Measurements from ENCODE around the gene KREMEN2. TPM values are rescaled to one million over a fixed set of nuclear protein-coding genes. Genes with fewer than 3 reads are reported as not detected.

Gene KREMEN2
- total RNA-seq, 1 experiment from 2014 or later = 7.5 TPM

GRCh38 chr16:2981177-2981898 lies 17.3 kb downstream of the KREMEN2 start:
- peak; percentile 10 for ATAC-seq
- TF ChIP-seq ELF4 (CRISPR knock-in tag; IDR thresholded peaks at IDR 0.05; ENCODE audit: low read depth) (no peak), E2F5 (CRISPR knock-in tag; IDR thresholded peaks at IDR 0.05) (no peak), ZNF219 (CRISPR knock-in tag; IDR thresholded peaks at IDR 0.05; ENCODE audit: borderline replicate concordance) (no peak), SP1 (CRISPR knock-in tag; conservative IDR thresholded peaks at IDR 0.05) (no peak), EMX1 (CRISPR knock-in tag; IDR thresholded peaks at IDR 0.05) (no peak), TEAD1 (CRISPR knock-in tag; IDR thresholded peaks at IDR 0.05) (no peak)
- Mint-ChIP-seq H3K4me3 (peak overlapping the region; percentile 79), H3K36me3 (no peaks in the 10 kb centered on the region), H3K9me3 (no peaks in the 10 kb centered on the region), H3K4me1 (peaks cover 24% of the 10 kb centered on the region), H3K27ac (peak overlapping the region; percentile 91), H3K27me3 (ENCODE audit: low read depth) (peaks cover 6% of the 10 kb centered on the region; the same call in 1 of the 2 replicates)
- ChIA-PET CTCF (interaction anchor here (0.5 to 3.9 kb wide), 17 partner anchors 9 to 618 kb away, joined by 3 to 46 read pairs (median 4); partner anchors contain the start of genes KREMEN2 and TNFRSF12A), POLR2A (interaction anchor here (0.7 to 2.8 kb wide), 8 partner anchors 9 to 46 kb away, joined by 3 to 11 read pairs (median 5); partner anchors contain the start of gene PAQR4)
- DNase-seq (ENCODE audit: low spot score) = no peak

GRCh38 chr16:2981899-2982250 lies 17.8 kb downstream of the KREMEN2 start:
- POLR2A ChIA-PET = interaction anchor here (1.1 to 2.8 kb wide), 6 partner anchors 9 to 45 kb away, joined by 3 to 11 read pairs (median 8); partner anchors contain the start of gene PAQR4
- TF ChIP-seq RELA (CRISPR knock-in tag; IDR thresholded peaks at IDR 0.05; ENCODE audit: borderline replicate concordance) = no peak
- peak; percentile 42; the same call in 1 of the 2 replicates for TF ChIP-seq SP1 (CRISPR knock-in tag; conservative IDR thresholded peaks at IDR 0.05)
- TF ChIP-seq FOXK1 (CRISPR knock-in tag; IDR thresholded peaks at IDR 0.05) = 0 out of 2 replicates have a peak, but pooled peaks have one; percentile 17
- no peak for TF ChIP-seq ZNF138 (CRISPR knock-in tag; conservative IDR thresholded peaks at IDR 0.05)
- TF ChIP-seq NR2C2 (CRISPR knock-in tag; IDR thresholded peaks at IDR 0.05) = no peak
- TF ChIP-seq ZNF396 (CRISPR knock-in tag; IDR thresholded peaks at IDR 0.05; ENCODE audit: borderline replicate concordance) = no peak
- peak; percentile 49; the same call in 1 of the 2 replicates for TF ChIP-seq FOXP1 (CRISPR knock-in tag; IDR thresholded peaks at IDR 0.05; ENCODE audit: borderline replicate concordance)
- no peak for TF ChIP-seq CTCF (IDR thresholded peaks at IDR 0.05)
- Mint-ChIP-seq H3K36me3 (no peaks in the 10 kb centered on the region), H3K27ac (peak overlapping the region; percentile 91), H3K4me3 (peak overlapping the region; percentile 79), H3K27me3 (ENCODE audit: low read depth) (peaks cover 6% of the 10 kb centered on the region; the same call in 1 of the 2 replicates), H3K9me3 (no peaks in the 10 kb centered on the region), H3K4me1 (peaks cover 24% of the 10 kb centered on the region)
- ATAC-seq (peak; percentile 2), DNase-seq (ENCODE audit: low spot score) (no peak)
- CTCF ChIA-PET = interaction anchor here (0.5 to 3.9 kb wide), 15 partner anchors 10 to 618 kb away, joined by 3 to 46 read pairs (median 11); partner anchors contain the start of genes KREMEN2 and TNFRSF12A

- ATAC-seq (no peak), DNase-seq (ENCODE audit: low spot score) (no peak)
- peak overlapping the region; percentile 79 for H3K4me3 Mint-ChIP-seq
- ChIA-PET POLR2A (interaction anchor here (1.0 to 2.8 kb wide), 2 partner anchors 13 to 25 kb away, joined by 3 to 11 read pairs; partner anchors contain the start of gene PAQR4), CTCF (interaction anchor here (0.6 to 3.9 kb wide), 16 partner anchors 9 to 107 kb away, joined by 3 to 43 read pairs (median 4); partner anchors contain the start of genes KREMEN2 and TNFRSF12A)
- no peak for TF ChIP-seq NR3C1 (CRISPR knock-in tag; conservative IDR thresholded peaks at IDR 0.05; ENCODE audit: low read depth)
- 0 out of 2 replicates have a peak, but pooled peaks have one; percentile 73 for TF ChIP-seq ZNF512 (CRISPR knock-in tag; IDR thresholded peaks at IDR 0.05; ENCODE audit: borderline replicate concordance)
- no peaks in the 10 kb centered on the region for H3K36me3 Mint-ChIP-seq
- H3K9me3 Mint-ChIP-seq = no peaks in the 10 kb centered on the region
- peaks cover 24% of the 10 kb centered on the region for H3K4me1 Mint-ChIP-seq
- peak overlapping the region; percentile 75 for H3K27ac Mint-ChIP-seq
- peaks cover 6% of the 10 kb centered on the region; the same call in 1 of the 2 replicates for H3K27me3 Mint-ChIP-seq (ENCODE audit: low read depth)
Observed at GRCh38 chr16:2982402-2982801, 18.3 kb downstream of the KREMEN2 start.
